ENCODE data around the gene XPC.

GRCh38 chr3:14151471-14152083 lies 26.8 kb downstream of the XPC start:
- TF ChIP-seq, protein P1, sequence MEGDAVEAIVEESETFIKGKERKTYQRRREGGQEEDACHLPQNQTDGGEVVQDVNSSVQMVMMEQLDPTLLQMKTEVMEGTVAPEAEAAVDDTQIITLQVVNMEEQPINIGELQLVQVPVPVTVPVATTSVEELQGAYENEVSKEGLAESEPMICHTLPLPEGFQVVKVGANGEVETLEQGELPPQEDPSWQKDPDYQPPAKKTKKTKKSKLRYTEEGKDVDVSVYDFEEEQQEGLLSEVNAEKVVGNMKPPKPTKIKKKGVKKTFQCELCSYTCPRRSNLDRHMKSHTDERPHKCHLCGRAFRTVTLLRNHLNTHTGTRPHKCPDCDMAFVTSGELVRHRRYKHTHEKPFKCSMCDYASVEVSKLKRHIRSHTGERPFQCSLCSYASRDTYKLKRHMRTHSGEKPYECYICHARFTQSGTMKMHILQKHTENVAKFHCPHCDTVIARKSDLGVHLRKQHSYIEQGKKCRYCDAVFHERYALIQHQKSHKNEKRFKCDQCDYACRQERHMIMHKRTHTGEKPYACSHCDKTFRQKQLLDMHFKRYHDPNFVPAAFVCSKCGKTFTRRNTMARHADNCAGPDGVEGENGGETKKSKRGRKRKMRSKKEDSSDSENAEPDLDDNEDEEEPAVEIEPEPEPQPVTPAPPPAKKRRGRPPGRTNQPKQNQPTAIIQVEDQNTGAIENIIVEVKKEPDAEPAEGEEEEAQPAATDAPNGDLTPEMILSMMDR (IDR thresholded peaks at IDR 0.05) = no peak
- TF ChIP-seq POLR2A (IDR thresholded peaks at IDR 0.05) = no peak
